Chondrocyte (in vitro differentiated cells): Measurements from ENCODE around the gene PLIN3. TPM values are rescaled to one million over a fixed set of nuclear protein-coding genes. Genes with fewer than 3 reads are reported as not detected.
A peak's percentile ranks its signal among the peaks of the same experiment; 100 is the strongest.

Experiments used
- DNase-seq: peaks from one replicate; pipeline ENCODE4 v3.0.0; 2021; ENCODE audit warnings: mixed read lengths, low spot score
- H3K27ac Mint-ChIP-seq: one replicate; pipeline ENCODE4 v1.8.0; 2021; ENCODE audit warnings: mild to moderate bottlenecking, moderate library complexity, mixed read lengths; ENCODE audit not compliant: unreplicated experiment
- H3K27me3 Mint-ChIP-seq: 2 replicates; pipeline ENCODE4 v1.8.0; 2021; ENCODE audit warnings: low read depth, mixed read lengths
- H3K36me3 Mint-ChIP-seq: 2 replicates; pipeline ENCODE4 v1.8.0; 2021; ENCODE audit warnings: low read depth, mixed read lengths
- H3K4me1 Mint-ChIP-seq: 2 replicates; pipeline ENCODE4 v1.8.0; 2021; ENCODE audit warnings: low read depth, mild to moderate bottlenecking, mixed read lengths
- H3K4me3 Mint-ChIP-seq: one replicate; pipeline ENCODE4 v1.8.0; 2021; ENCODE audit warnings: mild to moderate bottlenecking, moderate library complexity, mixed read lengths; ENCODE audit not compliant: unreplicated experiment
- H3K9me3 Mint-ChIP-seq: 2 replicates; pipeline ENCODE4 v1.8.0; 2021; ENCODE audit warnings: low read depth, mixed read lengths
- long read RNA-seq: library from polyadenylated mRNA; stranded (forward); transcript quantifications from one replicate; pipeline ENCODE4 v2.0.0, GENCODE V29; 2021
- total RNA-seq: library from RNA; stranded (reverse); gene quantifications from 3 replicates; pipeline ENCODE4 v1.2.1, GENCODE V29; 2021
- TF ChIP-seq, protein P1 (sequence below): fragments of 200-600 bp; sonication (generic); IDR thresholded peaks from 2 replicates; pipeline ENCODE4 v1.5.0; 2021; ENCODE audit warnings: antibody characterized with exemption, mild to moderate bottlenecking, moderate library complexity

The PLIN3 gene
- 91.8 to 93.2 TPM (median 93.0 TPM) in 3 replicates for total RNA-seq
- long read RNA-seq, transcript PLIN3-201 (8 exons, 2,333 nt): major isoform, 505 of 573 reads
- long read RNA-seq, transcript PLIN3-202 (8 exons, 1,535 nt): minor isoform, 11 of 573 reads
- long read RNA-seq, partial matches to known transcripts: 27 of 573 reads
- long read RNA-seq, other reads (novel, unspliced or antisense): 28 of 573 reads

GRCh38 chr19:4867534-4868285 lies at the start of gene PLIN3:
PLIN3 (minus strand) TSS chr19:4867667; CDS start chr19:4861394, 6,273 bp downstream.
- H3K9me3 Mint-ChIP-seq: no peaks in the 10 kb centered on the region
- no peaks in the 10 kb centered on the region for H3K27me3 Mint-ChIP-seq
- peak within 1 kb of the TSS; percentile 80 for H3K4me3 Mint-ChIP-seq
- TF ChIP-seq, protein P1, sequence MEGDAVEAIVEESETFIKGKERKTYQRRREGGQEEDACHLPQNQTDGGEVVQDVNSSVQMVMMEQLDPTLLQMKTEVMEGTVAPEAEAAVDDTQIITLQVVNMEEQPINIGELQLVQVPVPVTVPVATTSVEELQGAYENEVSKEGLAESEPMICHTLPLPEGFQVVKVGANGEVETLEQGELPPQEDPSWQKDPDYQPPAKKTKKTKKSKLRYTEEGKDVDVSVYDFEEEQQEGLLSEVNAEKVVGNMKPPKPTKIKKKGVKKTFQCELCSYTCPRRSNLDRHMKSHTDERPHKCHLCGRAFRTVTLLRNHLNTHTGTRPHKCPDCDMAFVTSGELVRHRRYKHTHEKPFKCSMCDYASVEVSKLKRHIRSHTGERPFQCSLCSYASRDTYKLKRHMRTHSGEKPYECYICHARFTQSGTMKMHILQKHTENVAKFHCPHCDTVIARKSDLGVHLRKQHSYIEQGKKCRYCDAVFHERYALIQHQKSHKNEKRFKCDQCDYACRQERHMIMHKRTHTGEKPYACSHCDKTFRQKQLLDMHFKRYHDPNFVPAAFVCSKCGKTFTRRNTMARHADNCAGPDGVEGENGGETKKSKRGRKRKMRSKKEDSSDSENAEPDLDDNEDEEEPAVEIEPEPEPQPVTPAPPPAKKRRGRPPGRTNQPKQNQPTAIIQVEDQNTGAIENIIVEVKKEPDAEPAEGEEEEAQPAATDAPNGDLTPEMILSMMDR: no peak
- peak within 1 kb of the TSS; percentile 85 for H3K27ac Mint-ChIP-seq
- peak; percentile 98 for DNase-seq
- H3K4me1 Mint-ChIP-seq: peaks cover 33% of the 10 kb centered on the region
- H3K36me3 Mint-ChIP-seq: no peaks in the 10 kb centered on the region

- DNase-seq: no peak
- Mint-ChIP-seq H3K4me3 (no peak overlapping the region), H3K27me3 (no peaks in the 10 kb centered on the region), H3K36me3 (peaks cover 3% of the 10 kb centered on the region), H3K4me1 (peaks cover 46% of the 10 kb centered on the region), H3K27ac (peak overlapping the region; percentile 95), H3K9me3 (no peaks in the 10 kb centered on the region)
- TF ChIP-seq, protein P1: no peak
Measured at GRCh38 chr19:4916292-4917082, 49.0 kb upstream of the PLIN3 start.

DNA sequence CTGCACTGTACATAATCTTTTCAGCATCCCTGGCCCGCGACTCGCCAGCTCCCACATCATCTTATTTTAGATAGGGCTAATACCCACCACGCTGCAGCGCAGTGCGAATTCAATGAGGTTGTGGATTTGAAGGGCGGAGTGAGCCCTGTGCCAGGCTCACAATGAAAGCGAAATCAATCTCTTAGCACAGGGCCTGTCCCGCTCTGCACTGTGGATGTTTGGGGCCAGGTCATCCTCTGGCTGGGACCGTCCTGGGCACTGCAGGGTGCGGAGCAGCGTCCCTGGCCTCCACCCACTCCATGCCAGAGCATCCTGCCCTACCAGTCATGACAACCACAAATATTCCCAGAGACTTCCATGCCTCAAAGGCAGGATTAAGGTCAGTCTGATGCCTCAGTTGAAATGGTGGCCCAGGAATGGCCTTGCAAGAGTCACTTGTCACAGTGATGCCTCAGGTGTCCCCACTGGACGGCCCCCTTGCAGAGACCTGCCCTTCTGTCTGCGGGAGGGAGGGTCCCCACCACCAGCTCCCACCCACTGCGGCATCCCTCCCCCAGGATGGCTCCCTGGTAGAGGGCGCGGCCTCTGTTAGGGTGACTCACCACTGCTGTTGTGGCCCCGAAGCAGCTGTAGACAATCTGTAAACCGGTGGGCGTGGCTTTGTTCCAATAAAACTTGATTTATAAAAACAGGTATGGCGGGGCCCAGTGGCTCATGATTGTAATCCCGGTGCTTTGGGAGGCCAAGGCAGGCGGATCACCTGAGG lies 47.5 kb upstream of the PLIN3 start:
- Mint-ChIP-seq H3K4me1 (peaks cover 58% of the 10 kb centered on the region), H3K9me3 (no peaks in the 10 kb centered on the region), H3K27ac (peak overlapping the region; percentile 95), H3K36me3 (no peaks in the 10 kb centered on the region), H3K27me3 (no peaks in the 10 kb centered on the region), H3K4me3 (peak overlapping the region; percentile 59)
- DNase-seq: no peak
- TF ChIP-seq, protein P1: no peak

DNA sequence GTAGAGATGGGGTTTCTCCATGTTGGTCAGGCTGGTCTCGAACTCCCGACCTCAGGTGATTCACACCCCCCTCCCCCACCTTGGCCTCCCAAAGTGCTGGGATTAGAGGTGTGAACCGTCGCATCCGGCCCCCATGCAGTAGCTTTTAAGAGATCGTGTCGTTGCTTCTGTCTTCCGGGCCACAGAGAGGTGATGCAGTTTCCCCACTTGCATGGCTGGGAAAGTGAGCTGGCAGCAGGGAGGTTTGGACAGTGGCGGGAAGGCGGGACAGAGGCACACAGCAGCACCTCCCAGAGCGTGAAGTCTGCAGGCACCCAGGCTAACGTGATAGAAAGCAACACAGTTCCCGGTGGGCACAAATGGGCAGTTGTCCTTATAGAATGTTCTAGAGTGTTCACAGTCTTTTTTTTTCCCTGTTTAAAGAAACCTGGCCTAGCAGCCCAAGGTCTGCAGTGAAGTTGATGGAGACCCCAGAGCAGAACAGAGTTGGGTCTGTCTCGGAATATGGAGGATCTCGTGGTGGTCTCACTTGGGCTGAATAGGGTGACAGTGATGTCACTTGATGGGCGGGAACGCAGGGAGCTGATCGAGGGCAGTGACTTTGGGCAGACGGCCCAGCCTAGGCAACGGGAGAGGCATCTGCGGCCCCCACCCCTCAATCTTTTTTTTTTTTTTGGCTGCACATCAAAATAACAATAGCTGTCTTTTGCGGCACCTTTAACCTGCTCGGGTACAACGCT lies 46.7 kb upstream of the PLIN3 start:
- Mint-ChIP-seq H3K4me1 (peaks cover 58% of the 10 kb centered on the region), H3K36me3 (no peaks in the 10 kb centered on the region), H3K9me3 (no peaks in the 10 kb centered on the region), H3K27ac (peak overlapping the region; percentile 95), H3K27me3 (no peaks in the 10 kb centered on the region), H3K4me3 (peak overlapping the region; percentile 41)
- TF ChIP-seq, protein P1: no peak
- DNase-seq: no peak
